B cell (primary cell): ENCODE data around the gene ZNF575. TPM values are rescaled to one million over a fixed set of nuclear protein-coding genes. Genes with fewer than 3 reads are reported as not detected.

Experiments
- ATAC-seq: fragments of 200-7000 bp; cut with Tn5 transposase; one replicate; pipeline ENCODE4 v1.10.0; 2021; ENCODE audit warnings: low read depth, mild to moderate bottlenecking, moderate number of reproducible peaks, moderate library complexity
- CTCF ChIA-PET: fragments of 350-600 bp; sonication (Branson Sonifier 250); formaldehyde crosslinking; loops from one replicate; lab custom pipeline; 2021; ENCODE audit warnings: antibody characterized with exemption, inconsistent platforms; lab: Charles Lee
- POLR2A ChIA-PET: fragments of 350-600 bp; sonication (Branson Sonifier 250); formaldehyde crosslinking; loops from one replicate; lab custom pipeline; 2021; ENCODE audit warnings: antibody characterized with exemption; lab: Charles Lee
- DNase-seq: peaks from one replicate; pipeline ENCODE4 v3.0.0; 2013
- H2AFZ ChIP-seq: 2 replicates; pipeline ENCODE4 v1.6.1; 2012; ENCODE audit warnings: mild to moderate bottlenecking, low read depth, low read length; ENCODE audit not compliant: insufficient read depth, poor library complexity, severe bottlenecking
- H3K27ac ChIP-seq, 2 donors: 1 replicate in 1 of 2; 2 replicates in 1 of 2; pipeline ENCODE4 v1.5.1; 2012 to 2013; ENCODE audit warnings: low read length in 2 of 2, mild to moderate bottlenecking in 2 of 2, moderate library complexity in 1 of 2
- H3K27me3 ChIP-seq, 4 experiments: fragments of 200-600 bp in 1 of 4; sonication (generic) in 1 of 4; replicated peaks in 1 of 4; 1 replicate in 2 of 4; 2 replicates in 2 of 4; pipeline versions ENCODE4 v1.6.1 to v1.7.0; 2013 to 2016; ENCODE audit warnings: low read length in 3 of 4, mild to moderate bottlenecking in 2 of 4, mixed read lengths in 1 of 4, moderate library complexity in 1 of 4; ENCODE audit not compliant: insufficient read depth in 4 of 4, control insufficient read depth in 3 of 4; ENCODE audit errors: control extremely low read depth in 1 of 4
- H3K36me3 ChIP-seq, 2 experiments: replicated peaks in 1 of 2; 1 replicate in 1 of 2; 2 replicates in 1 of 2; pipeline versions ENCODE4 v1.6.1 to v1.7.1; 2013; ENCODE audit warnings: low read length in 1 of 2; ENCODE audit not compliant: insufficient read depth in 2 of 2, control insufficient read depth in 1 of 2; ENCODE audit errors: control extremely low read depth in 1 of 2, extremely low read depth in 1 of 2
- H3K4me1 ChIP-seq, 2 donors: fragments of 200-600 bp in 1 of 2; sonication (generic) in 1 of 2; 1 replicate in 1 of 2; 2 replicates in 1 of 2; pipeline versions ENCODE4 v1.5.1 to v1.6.1; 2013 to 2017; ENCODE audit warnings: low read length in 2 of 2; ENCODE audit not compliant: control insufficient read depth in 2 of 2, insufficient read depth in 2 of 2
- H3K4me2 ChIP-seq: replicated peaks from 2 replicates; pipeline ENCODE3; 2012; ENCODE audit warnings: mild to moderate bottlenecking, low read depth, low read length; ENCODE audit not compliant: poor library complexity, severe bottlenecking
- H3K4me3 ChIP-seq, 5 experiments: fragments of 200-600 bp in 1 of 5; sonication (generic) in 1 of 5; 1 replicate in 3 of 5; 2 replicates in 2 of 5; pipeline versions ENCODE4 v1.5.1 to v1.7.0; 2011 to 2016; ENCODE audit warnings: low read length in 4 of 5, mild to moderate bottlenecking in 4 of 5, low read depth in 2 of 5, control low read depth in 1 of 5, moderate library complexity in 1 of 5; ENCODE audit not compliant: insufficient read depth in 1 of 5; ENCODE audit errors: control extremely low read depth in 1 of 5, extremely low read depth in 1 of 5
- H3K79me2 ChIP-seq: fragments of 200-600 bp; sonication (generic); one replicate; pipeline ENCODE4 v1.6.0; 2016; ENCODE audit warnings: low read length; ENCODE audit not compliant: control insufficient read depth, insufficient read depth
- H3K9ac ChIP-seq: fragments of 200-600 bp; sonication (generic); 2 replicates; pipeline ENCODE4 v1.6.1; 2017; ENCODE audit warnings: mild to moderate bottlenecking, low read length, moderate library complexity
- H3K9me3 ChIP-seq, 3 donors: one replicate each; pipeline versions ENCODE4 v1.6.1 to v1.7.1; 2013; ENCODE audit warnings: low read length in 2 of 3; ENCODE audit not compliant: control insufficient read depth in 2 of 3, insufficient read depth in 1 of 3; ENCODE audit errors: control extremely low read depth in 1 of 3
- H4K20me1 ChIP-seq: 2 replicates; pipeline ENCODE4 v1.6.0; 2012; ENCODE audit warnings: mild to moderate bottlenecking, low read length; ENCODE audit not compliant: insufficient read depth, control insufficient read depth, poor library complexity, severe bottlenecking
- H3K27ac Mint-ChIP-seq: one replicate; pipeline ENCODE4 v1.8.0; 2021; ENCODE audit warnings: mixed read lengths
- H3K27me3 Mint-ChIP-seq: one replicate; pipeline ENCODE4 v1.8.0; 2021; ENCODE audit warnings: mixed read lengths
- H3K4me1 Mint-ChIP-seq: one replicate; pipeline ENCODE4 v1.8.0; 2021; ENCODE audit warnings: mixed read lengths
- H3K4me3 Mint-ChIP-seq: one replicate; pipeline ENCODE4 v1.8.0; 2021; ENCODE audit warnings: mixed read lengths
- H3K9me3 Mint-ChIP-seq: one replicate; pipeline ENCODE4 v1.8.0; 2022; ENCODE audit warnings: mixed read lengths; ENCODE audit not compliant: insufficient read depth
- EZH2 ChIP-seq: IDR thresholded peaks from 2 replicates; pipeline ENCODE4 v1.6.1; 2012; ENCODE audit warnings: borderline replicate concordance, low read depth, mild to moderate bottlenecking, moderate library complexity, low read length; ENCODE audit not compliant: insufficient read depth, poor library complexity, severe bottlenecking
- WGBS: methylation state at CpG from one replicate; pipeline ENCODE4 v1.1.5; 2013; ENCODE audit warnings: missing lambda C conversion rate; ENCODE audit not compliant: insufficient coverage; 5-methylcytosine and 5-hydroxymethylcytosine counted together
- intact Hi-C: fragments of 100-400 bp; cut with micrococcal nuclease; formaldehyde crosslinking; loops from one replicate; pipeline ENCODE4 v1.10.0; 2022
- polyA minus RNA-seq: library from RNA; depleted of rRNA, polyadenylated mRNA; stranded (reverse); fragments of >200 nt; gene quantifications from 2 replicates; pipeline ENCODE4 v1.2.3, GENCODE V29; 2012
- polyA plus RNA-seq: library from polyadenylated mRNA; depleted of rRNA; stranded (reverse); fragments of >200 nt; gene quantifications from 2 replicates; pipeline ENCODE4 v1.2.3, GENCODE V29; 2012
- total RNA-seq, 2 donors: library from RNA; stranded (reverse); fragments of 120-200 nt in 1 of 2; gene quantifications; 1 replicate in 1 of 2; 2 replicates in 1 of 2; pipeline versions ENCODE4 v1.2.3 to v1.2.4, GENCODE V29; 2013 to 2022
- TF ChIP-seq, protein P1 (sequence below): fragments of 200-600 bp; IDR thresholded peaks from one replicate; pipeline ENCODE4 v1.8.0; 2022; ENCODE audit warnings: antibody characterized with exemption, mild to moderate bottlenecking

The ZNF575 gene, protein sequence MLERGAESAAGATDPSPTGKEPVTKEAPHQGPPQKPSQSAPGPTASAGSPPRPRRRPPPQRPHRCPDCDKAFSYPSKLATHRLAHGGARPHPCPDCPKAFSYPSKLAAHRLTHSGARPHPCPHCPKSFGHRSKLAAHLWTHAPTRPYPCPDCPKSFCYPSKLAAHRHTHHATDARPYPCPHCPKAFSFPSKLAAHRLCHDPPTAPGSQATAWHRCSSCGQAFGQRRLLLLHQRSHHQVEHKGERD
- 4.0 and 5.2 TPM in 2 replicates for total RNA-seq
- total RNA-seq (2013), result 0.47 TPM
- polyA plus RNA-seq, result 0.87 and 2.3 TPM in 2 replicates
- polyA minus RNA-seq, result 1.0 and 1.1 TPM in 2 replicates

DNA sequence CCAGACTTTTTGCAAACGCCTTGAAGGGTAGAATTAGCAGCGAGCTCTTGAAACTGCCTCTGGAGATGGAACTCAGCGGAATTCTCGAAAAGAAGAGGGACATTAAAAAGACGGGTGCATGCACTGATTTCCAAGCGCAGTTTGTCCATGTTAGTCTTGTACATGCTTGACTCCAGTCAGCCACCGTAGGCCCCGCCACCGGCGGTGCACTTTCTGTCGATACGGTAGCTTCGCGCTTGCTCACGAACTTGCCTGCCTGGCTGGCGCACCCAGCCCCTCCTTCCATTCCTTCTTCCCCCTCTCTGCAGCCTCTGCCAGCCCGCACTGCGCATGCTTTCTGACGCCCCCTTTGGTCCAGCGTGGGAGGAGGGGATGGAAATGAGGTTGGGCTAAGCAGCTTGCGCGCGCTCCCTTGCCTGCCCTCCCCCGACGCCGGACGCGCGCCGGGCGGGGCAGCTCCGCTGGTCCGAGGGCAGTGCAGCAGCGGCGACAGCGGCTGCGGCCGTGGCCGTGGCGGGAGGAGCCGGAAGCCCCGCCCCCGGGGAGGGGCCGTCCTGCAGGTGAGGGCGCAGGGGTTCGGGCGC is at the start of gene ZNF575:
TSS of gene ZNF575 (plus strand) at position 227 of the 584 bp plus-strand sequence. CDS start 1,235 bp downstream, outside the sequence.
- ATAC-seq (peak; percentile 54), DNase-seq (peak; percentile 93)
- Histone ChIP-seq H3K9ac (peak within 1 kb of the TSS; percentile 77), H3K27ac (peak within 1 kb of the TSS; percentile 25 to 67), H3K4me1 (peaks cover 5 to 28% of the 10 kb centered on the region in 2 donors), H3K9me3 (peaks cover 0 to 10% (median 0%) of the 10 kb centered on the region in 3 donors), H2AFZ (peak within 1 kb of the TSS; percentile 82), H3K79me2 (no peaks in the 10 kb centered on the region), H4K20me1 (no peaks in the 10 kb centered on the region), H3K27me3 (no peaks in the 10 kb centered on the region), H3K36me3 (peaks cover 0 to 2% of the 10 kb centered on the region in 2 experiments), H3K4me2 (peak within 1 kb of the TSS; percentile 93), H3K4me3 (peak within 1 kb of the TSS; percentile 71 to 94 (median 76))
- Mint-ChIP-seq H3K9me3 (peaks cover 3% of the 10 kb centered on the region), H3K27me3 (no peaks in the 10 kb centered on the region), H3K4me3 (peak within 1 kb of the TSS; percentile 91), H3K27ac (peak within 1 kb of the TSS; percentile 96), H3K4me1 (peaks cover 26% of the 10 kb centered on the region)
- WGBS, result under 1% methylated on average over 43 of the region's 47 CpGs
- intact Hi-C loops, result loop anchor here (1.0 to 2.0 kb wide), 6 partner anchors 29 to 135 kb away; partner anchors contain the start of genes IRGQ, PHLDB3, PINLYP and XRCC1
- TF ChIP-seq, protein P1, sequence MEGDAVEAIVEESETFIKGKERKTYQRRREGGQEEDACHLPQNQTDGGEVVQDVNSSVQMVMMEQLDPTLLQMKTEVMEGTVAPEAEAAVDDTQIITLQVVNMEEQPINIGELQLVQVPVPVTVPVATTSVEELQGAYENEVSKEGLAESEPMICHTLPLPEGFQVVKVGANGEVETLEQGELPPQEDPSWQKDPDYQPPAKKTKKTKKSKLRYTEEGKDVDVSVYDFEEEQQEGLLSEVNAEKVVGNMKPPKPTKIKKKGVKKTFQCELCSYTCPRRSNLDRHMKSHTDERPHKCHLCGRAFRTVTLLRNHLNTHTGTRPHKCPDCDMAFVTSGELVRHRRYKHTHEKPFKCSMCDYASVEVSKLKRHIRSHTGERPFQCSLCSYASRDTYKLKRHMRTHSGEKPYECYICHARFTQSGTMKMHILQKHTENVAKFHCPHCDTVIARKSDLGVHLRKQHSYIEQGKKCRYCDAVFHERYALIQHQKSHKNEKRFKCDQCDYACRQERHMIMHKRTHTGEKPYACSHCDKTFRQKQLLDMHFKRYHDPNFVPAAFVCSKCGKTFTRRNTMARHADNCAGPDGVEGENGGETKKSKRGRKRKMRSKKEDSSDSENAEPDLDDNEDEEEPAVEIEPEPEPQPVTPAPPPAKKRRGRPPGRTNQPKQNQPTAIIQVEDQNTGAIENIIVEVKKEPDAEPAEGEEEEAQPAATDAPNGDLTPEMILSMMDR, result no peak
- TF ChIP-seq EZH2, result no peak
- ChIA-PET POLR2A (interaction anchor here (0.5 to 2.7 kb wide), 11 partner anchors 9 to 93 kb away, joined by 3 to 12 read pairs (median 5); partner anchors contain the start of genes PHLDB3, PINLYP, XRCC1 and ZNF428), CTCF (interaction anchor here (0.6 to 7.5 kb wide), 15 partner anchors 9 to 1109 kb away, joined by 3 to 74 read pairs (median 4); partner anchors contain the start of genes IRGQ and ZNF576)
